K562 (cell line): ENCODE data around the gene EXOSC2. TPM values are rescaled to one million over a fixed set of nuclear protein-coding genes. Genes with fewer than 3 reads are reported as not detected.

Source experiments
- ATAC-seq: fragments of 200-7000 bp; cut with Tn5 transposase; 3 replicates; pipeline ENCODE4 v1.9.1; 2020; ENCODE audit warnings: moderate library complexity
- BruUV-seq: library from RNA; stranded (reverse); fragments of 400-500 nt; replicated peaks from 2 replicates; lab custom pipeline; 2021; lab: Mats Ljungman, UMichigan
- CTCF ChIA-PET: fragments of 300-600 bp; formaldehyde crosslinking; extraction: SDS; loops from one replicate; lab custom pipeline; 2021; ENCODE audit warnings: low intra/inter-chr PET ratio; lab: Yijun Ruan, JAX
- POLR2A ChIA-PET: fragments of 300-600, 350-650 bp; sonication (Branson Sonifier 250); formaldehyde crosslinking; extraction: SDS; loops from one replicate; lab custom pipeline; 2021; ENCODE audit warnings: antibody characterized with exemption, inconsistent platforms; lab: Yijun Ruan, JAX
- DNase-seq, 4 experiments: peaks; one replicate each; pipeline versions ENCODE4 v3.0.0 to v3.0.0-alpha.2; 2011 to 2018; ENCODE audit warnings: low spot score in 3 of 4, mixed read lengths in 3 of 4; ENCODE audit errors: extremely low read depth in 1 of 4
- FAIRE-seq: peaks from 2 replicates; lab custom pipeline; 2011; peaks lifted over from hg19 to GRCh38; lab: Jason Lieb, UNC
- H2AFZ ChIP-seq: 2 replicates; pipeline ENCODE4 v1.6.0; 2011; ENCODE audit warnings: low read depth, low read length, control low read depth, inconsistent platforms
- H3K27ac ChIP-seq: fragments of 200-600 bp; 3 replicates; pipeline ENCODE4 v1.8.0; 2011; ENCODE audit warnings: low read depth, mild to moderate bottlenecking, control low read depth, inconsistent platforms, low read length, moderate library complexity, mixed read lengths; ENCODE audit errors: extremely low read depth
- H3K27me3 ChIP-seq, 2 experiments: fragments of 300-600 bp in 1 of 2; 2 replicates in 1 of 2; 3 replicates in 1 of 2; pipeline versions ENCODE4 v1.6.0 to v1.8.0; 2011; ENCODE audit warnings: inconsistent platforms in 2 of 2, low read length in 2 of 2, mild to moderate bottlenecking in 1 of 2, mixed read lengths in 1 of 2, moderate library complexity in 1 of 2; ENCODE audit not compliant: control insufficient read depth in 2 of 2, insufficient read depth in 2 of 2
- H3K36me3 ChIP-seq: fragments of 300-600 bp; 3 replicates; pipeline ENCODE4 v1.8.0; 2011; ENCODE audit warnings: mild to moderate bottlenecking, low read length, inconsistent platforms; ENCODE audit not compliant: control insufficient read depth, insufficient read depth
- H3K4me1 ChIP-seq, 2 experiments: fragments of 200-600 bp in 1 of 2; replicated peaks in 1 of 2; 2 replicates in 1 of 2; 3 replicates in 1 of 2; pipeline versions ENCODE4 v1.5.1 to v1.8.0; 2011; ENCODE audit warnings: inconsistent platforms in 2 of 2, low read length in 2 of 2, mild to moderate bottlenecking in 1 of 2, mixed read lengths in 1 of 2, moderate library complexity in 1 of 2; ENCODE audit not compliant: control insufficient read depth in 2 of 2, insufficient read depth in 2 of 2
- H3K4me2 ChIP-seq: 2 replicates; pipeline ENCODE4 v1.6.1; 2011; ENCODE audit warnings: low read length, control low read depth, inconsistent platforms, mixed read lengths; ENCODE audit not compliant: insufficient read depth
- H3K4me3 ChIP-seq: fragments of 200-600 bp; sonication (generic), shearing (Covaris generic); 2 replicates; pipeline ENCODE4 v1.5.1; 2016; ENCODE audit warnings: control low read depth, inconsistent platforms
- H3K79me2 ChIP-seq: fragments of 200-600 bp; 3 replicates; pipeline ENCODE4 v1.8.0; 2011; ENCODE audit warnings: low read length, inconsistent platforms; ENCODE audit not compliant: control insufficient read depth, insufficient read depth
- H3K9ac ChIP-seq, 2 experiments: 2 replicates each; pipeline versions ENCODE4 v1.6.0 to v1.6.1; 2011; ENCODE audit warnings: low read depth in 2 of 2, low read length in 2 of 2, control low read depth in 1 of 2, inconsistent platforms in 1 of 2, mild to moderate bottlenecking in 1 of 2, mixed read lengths in 1 of 2; ENCODE audit not compliant: insufficient read depth in 1 of 2
- H3K9me1 ChIP-seq: one replicate; pipeline ENCODE4 v1.6.0; 2011; ENCODE audit warnings: inconsistent platforms, mild to moderate bottlenecking, low read length, moderate library complexity; ENCODE audit not compliant: control insufficient read depth, insufficient read depth
- H3K9me3 ChIP-seq: replicated peaks from 2 replicates; pipeline ENCODE4 v1.5.1; 2011; ENCODE audit warnings: low read depth, low read length, inconsistent platforms; ENCODE audit not compliant: control insufficient read depth, insufficient read depth
- H4K20me1 ChIP-seq: replicated peaks from 2 replicates; pipeline ENCODE4 v1.6.1; 2011; ENCODE audit warnings: low read length, inconsistent platforms, mixed read lengths; ENCODE audit not compliant: control insufficient read depth, insufficient read depth
- BRD4 ChIP-seq: fragments of 200-600 bp; sonication (generic); IDR thresholded peaks from 2 replicates; pipeline ENCODE4 v1.6.1; 2017; ENCODE audit warnings: inconsistent platforms
- E2F6 ChIP-seq, 2 experiments: IDR thresholded peaks; 2 replicates each; pipeline ENCODE4 v1.6.1; 2011; ENCODE audit warnings: borderline replicate concordance in 1 of 2, control low read depth in 1 of 2, low read depth in 1 of 2, low read length in 1 of 2, mild to moderate bottlenecking in 1 of 2, mixed read lengths in 1 of 2, moderate library complexity in 1 of 2; ENCODE audit not compliant: insufficient read depth in 1 of 2, insufficient read length in 1 of 2, poor library complexity in 1 of 2, severe bottlenecking in 1 of 2; ENCODE audit errors: extremely low read depth in 1 of 2
- ZBTB34 ChIP-seq: fragments of 250-450 bp; sonication (Bioruptor Pico); IDR thresholded peaks from 2 replicates; pipeline ENCODE4 v1.8.0; 2021; ENCODE audit warnings: mild to moderate bottlenecking, moderate library complexity
- ZNF263 ChIP-seq: sonication (generic); formaldehyde crosslinking; IDR thresholded peaks from 2 replicates; pipeline ENCODE4 v1.8.0; 2022; ENCODE audit warnings: mild to moderate bottlenecking, missing genetic modification reagents, borderline replicate concordance
- WGBS: fragments of 100-300 bp; shearing (Covaris generic); methylation state at CpG from one replicate; pipeline ENCODE4 v1.1.6; 2016; ENCODE audit warnings: low coverage, mixed read lengths; ENCODE audit not compliant: insufficient coverage; ENCODE audit errors: missing lambda C conversion rate; 5-methylcytosine and 5-hydroxymethylcytosine counted together
- in situ Hi-C: fragments of 300-500 bp; cut with MboI; formaldehyde crosslinking; loops from 4 replicates; pipeline ENCODE4 v1.15.0; 2018; ENCODE audit warnings: inconsistent platforms, mixed read lengths
- intact Hi-C: fragments of 100-400 bp; cut with micrococcal nuclease; formaldehyde crosslinking; loops from 2 replicates; pipeline ENCODE4 v1.14.2; 2022
- polyA plus RNA-seq, 8 experiments: library from polyadenylated mRNA; depleted of rRNA in 4 of 8; stranded (reverse) in 5 of 8; unstranded in 3 of 8; fragments of >200 nt; fragmentation: Nextera tagmentation in 2 of 8; fragmentation: Illumina TruSeq in 1 of 8; extraction: Ambion mirVana in 2 of 8; extraction: Trizol in 1 of 8; gene quantifications; 2 replicates each; pipeline versions ENCODE4 v1.2.1 to v1.2.3, GENCODE V29; 2011 to 2014; ENCODE audit warnings: inconsistent platforms in 1 of 8, missing spikeins in 1 of 8
- total RNA-seq, 7 experiments: library from RNA; depleted of rRNA in 6 of 7; stranded (reverse); fragments of >200 nt in 6 of 7; fragmentation: Illumina TruSeq in 2 of 7; extraction: Trizol in 2 of 7; gene quantifications; 2 replicates each; pipeline versions ENCODE4 v1.2.1 to v1.2.3, GENCODE V29; 2011 to 2021; ENCODE audit warnings: low replicate concordance in 1 of 7

The EXOSC2 gene
- total and polyA plus RNA-seq, 9 of the 15 experiments (the other 6 are each of a cell fraction or from before 2014, with no cell fraction given): 46.0 to 101 (median 77.6) TPM

GRCh38 chr9:130664251-130665028, 29.1 kb upstream of the EXOSC2 start, which contains the start of gene PRDM12:
PRDM12 (plus strand) TSS chr9:130664594; CDS start chr9:130664654, 60 bp downstream.
- in situ Hi-C loops (no loop called here), intact Hi-C loops (no loop called here)
- peaks cover 64 to 83% of the 10 kb centered on the region in 2 experiments for H3K27me3 ChIP-seq
- no peaks in the 10 kb centered on the region for H3K9me1 ChIP-seq
- peaks cover 6% of the 10 kb centered on the region; the same call in 1 of the 2 replicates for H4K20me1 ChIP-seq
- no peak within 1 kb of the TSS for H3K4me3 ChIP-seq
- WGBS: 27% methylated on average over 44 of the region's 76 CpGs
- ChIA-PET CTCF (no interaction called here), POLR2A (interaction anchor here (0.6 kb wide), 1 partner anchor 8 kb away, joined by 5 read pairs; no protein-coding TSS in a partner anchor)
- no peaks in the 10 kb centered on the region for H3K9me3 ChIP-seq
- H3K27ac ChIP-seq: no peak within 1 kb of the TSS
- DNase-seq (no peak), ATAC-seq (no peak), FAIRE-seq (no peak)
- peaks cover 0 to 64% of the 10 kb centered on the region in 2 experiments; a peak in 2 of 5 replicates for H3K4me1 ChIP-seq
- TF ChIP-seq ZNF263 (CRISPR knock-in tag) (peak; percentile 82), BRD4 (no peak), E2F6 (IDR thresholded peaks at IDR 0.05; ENCODE audit: borderline replicate concordance in 1 of 2, extremely low read depth in 1 of 2, insufficient read depth in 1 of 2, insufficient read length in 1 of 2, low read depth in 1 of 2, low read length in 1 of 2, poor library complexity in 1 of 2, severe bottlenecking in 1 of 2) (peak in 1 of 2 experiments; percentile 56), ZBTB34 (CRISPR knock-in tag) (no peak)
- no peak within 1 kb of the TSS for H3K9ac ChIP-seq
- no TSS peak for BruUV-seq
- no peaks in the 10 kb centered on the region for H3K79me2 ChIP-seq
- H3K36me3 ChIP-seq: no peaks in the 10 kb centered on the region
- H3K4me2 ChIP-seq: no peak within 1 kb of the TSS
- H2AFZ ChIP-seq: no peak within 1 kb of the TSS
